CD4-positive, alpha-beta T cell treated with Interleukin-17A for 4 hours (primary cell): Measurements from ENCODE around the gene DGKK.

ENCODE experiments used
- DNase-seq: peaks from one replicate; pipeline ENCODE4 v3.0.0-alpha.2; 2020; ENCODE audit warnings: mixed read lengths

Gene DGKK, protein sequence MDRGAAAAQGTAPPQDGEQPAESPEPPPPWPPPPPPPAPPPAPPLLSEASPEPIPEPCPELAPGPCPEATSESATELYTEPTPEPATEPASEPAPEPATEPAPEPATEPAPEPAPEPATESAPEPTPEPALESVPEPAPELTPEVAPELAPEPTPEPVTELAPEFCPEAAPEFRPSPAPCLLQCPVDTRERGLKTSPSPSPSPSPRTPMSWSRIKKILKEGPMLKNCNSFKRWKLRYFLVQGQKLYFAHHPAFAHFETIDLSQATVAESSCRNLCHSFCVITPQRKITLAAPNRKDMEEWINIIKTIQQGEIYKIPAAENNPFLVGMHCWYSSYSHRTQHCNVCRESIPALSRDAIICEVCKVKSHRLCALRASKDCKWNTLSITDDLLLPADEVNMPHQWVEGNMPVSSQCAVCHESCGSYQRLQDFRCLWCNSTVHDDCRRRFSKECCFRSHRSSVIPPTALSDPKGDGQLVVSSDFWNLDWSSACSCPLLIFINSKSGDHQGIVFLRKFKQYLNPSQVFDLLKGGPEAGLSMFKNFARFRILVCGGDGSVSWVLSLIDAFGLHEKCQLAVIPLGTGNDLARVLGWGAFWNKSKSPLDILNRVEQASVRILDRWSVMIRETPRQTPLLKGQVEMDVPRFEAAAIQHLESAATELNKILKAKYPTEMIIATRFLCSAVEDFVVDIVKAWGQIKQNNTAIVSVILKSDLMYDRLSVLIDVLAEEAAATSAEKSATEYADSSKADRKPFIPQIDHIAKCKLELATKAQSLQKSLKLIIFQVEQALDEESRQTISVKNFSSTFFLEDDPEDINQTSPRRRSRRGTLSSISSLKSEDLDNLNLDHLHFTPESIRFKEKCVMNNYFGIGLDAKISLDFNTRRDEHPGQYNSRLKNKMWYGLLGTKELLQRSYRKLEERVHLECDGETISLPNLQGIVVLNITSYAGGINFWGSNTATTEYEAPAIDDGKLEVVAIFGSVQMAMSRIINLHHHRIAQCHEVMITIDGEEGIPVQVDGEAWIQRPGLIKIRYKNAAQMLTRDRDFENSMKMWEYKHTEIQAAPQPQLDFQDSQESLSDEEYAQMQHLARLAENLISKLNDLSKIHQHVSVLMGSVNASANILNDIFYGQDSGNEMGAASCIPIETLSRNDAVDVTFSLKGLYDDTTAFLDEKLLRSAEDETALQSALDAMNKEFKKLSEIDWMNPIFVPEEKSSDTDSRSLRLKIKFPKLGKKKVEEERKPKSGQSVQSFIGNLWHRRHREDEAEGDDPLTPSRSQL

GRCh38 chrX:50470103-50471031 is at the start of gene DGKK:
Gene DGKK (minus strand): TSS chrX:50470825. CDS start chrX:50470678, 147 bp downstream.
- no peak for DNase-seq

DNA sequence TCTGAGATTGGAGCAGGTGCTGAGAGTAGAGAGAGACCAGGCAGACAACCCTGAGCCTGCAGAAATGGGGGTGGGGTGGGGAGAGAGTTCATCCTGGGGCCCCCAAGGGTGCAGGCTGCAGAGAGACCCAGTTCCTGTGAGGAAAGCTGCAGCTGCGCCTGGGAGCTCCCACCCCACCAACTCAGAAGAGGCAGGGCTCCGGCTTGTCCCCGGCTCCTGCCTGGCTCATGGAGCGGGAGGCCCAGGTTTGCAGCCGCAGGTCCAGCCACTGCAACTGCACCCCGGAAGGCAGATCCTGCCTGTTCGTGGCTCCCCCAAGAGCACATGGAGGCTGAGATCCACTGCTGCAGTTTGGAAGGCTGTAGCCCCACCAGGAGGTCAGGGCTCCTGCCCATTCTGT is 44.2 kb upstream of the DGKK start:
- no peak for DNase-seq

GRCh38 chrX:50497114-50497513 is 26.5 kb upstream of the DGKK start:
- DNase-seq, result no peak

- no peak for DNase-seq
These were observed 25.0 kb upstream of the DGKK start for GRCh38 chrX:50495616-50496015.

DNA sequence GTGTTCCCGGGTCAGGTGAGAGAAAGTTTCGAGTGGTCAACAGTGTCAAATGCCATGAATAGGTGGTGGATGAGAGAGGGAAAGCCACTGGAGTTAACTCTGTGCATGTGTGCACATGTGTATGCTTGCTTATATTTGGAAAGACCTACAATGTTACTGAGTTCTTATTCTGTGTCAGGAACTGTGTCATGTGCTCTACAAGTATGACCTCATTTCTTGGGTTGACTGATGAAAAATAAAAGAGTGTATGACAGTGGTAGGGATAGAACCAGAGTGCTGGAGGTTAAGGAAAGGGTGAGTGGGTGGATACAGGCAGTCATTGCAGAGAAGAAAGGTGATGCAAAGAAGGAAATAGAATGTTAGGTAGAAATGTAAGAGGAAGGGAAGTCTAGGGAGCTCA is 22.1 kb upstream of the DGKK start:
- no peak for DNase-seq

GRCh38 chrX:50484662-50485061 is 14.0 kb upstream of the DGKK start:
- DNase-seq, result no peak

GRCh38 chrX:50483283-50483682 is 12.7 kb upstream of the DGKK start:
- no peak for DNase-seq

DNA sequence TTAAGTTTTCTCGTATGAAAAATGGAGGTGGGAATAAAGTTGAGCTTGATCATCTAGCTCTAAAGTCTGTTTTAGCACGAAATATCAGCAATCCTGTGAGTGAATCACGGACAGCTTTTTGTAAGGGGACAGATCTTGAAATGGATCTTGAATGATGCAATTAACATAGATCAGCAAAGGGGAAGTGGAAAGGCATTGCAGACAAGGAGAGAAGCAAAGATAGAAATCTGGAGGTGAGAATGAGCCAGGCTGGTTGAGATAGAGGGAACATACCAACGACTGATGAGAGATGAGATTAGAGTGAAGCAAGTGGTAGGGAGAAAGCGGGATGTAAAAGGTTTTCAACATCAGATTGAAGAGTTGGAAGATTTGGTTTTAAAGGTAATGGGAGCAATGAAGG is 4.6 kb upstream of the DGKK start:
- DNase-seq, result no peak

DNA sequence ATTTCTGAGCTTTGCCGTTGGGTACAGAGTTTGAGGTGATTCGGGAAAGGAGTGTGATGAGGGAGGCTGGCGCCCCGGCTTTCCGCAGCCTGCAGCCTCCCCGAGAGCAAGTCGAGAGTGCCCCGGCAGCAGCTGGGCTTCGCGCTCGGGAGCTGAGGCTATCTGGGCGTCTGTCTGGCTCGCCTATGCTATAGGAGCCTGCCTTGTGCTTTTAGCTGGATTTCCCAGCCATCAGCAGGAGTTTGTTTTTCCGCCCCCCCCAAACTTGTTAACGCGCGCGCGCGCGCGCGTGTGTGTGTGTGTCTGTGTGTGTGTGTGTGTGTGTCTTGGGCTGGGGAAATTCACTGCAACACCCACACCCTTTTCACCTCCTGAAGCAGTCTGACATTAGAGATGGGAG is 765 bp upstream of the DGKK start:
- DNase-seq, result no peak

DNA sequence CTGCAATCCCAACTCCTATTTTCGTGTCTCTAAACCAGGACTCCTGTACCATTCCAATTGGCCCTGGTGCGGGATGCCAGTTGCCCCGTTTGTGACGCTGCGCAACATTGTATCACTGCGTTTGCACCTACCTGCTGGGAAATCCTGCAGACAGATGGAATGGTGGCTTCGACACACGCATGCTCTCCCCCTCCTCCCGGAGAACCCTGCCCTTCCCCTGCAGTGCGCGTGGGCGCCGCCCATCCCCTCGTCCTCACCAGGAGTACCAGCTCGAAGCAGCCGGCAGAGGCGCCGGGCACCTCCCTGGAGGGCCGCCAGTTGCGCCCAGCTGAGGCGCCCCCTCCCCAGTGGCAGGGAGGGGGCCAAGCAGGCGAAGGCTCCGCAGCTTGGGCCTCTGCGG is 1.4 kb downstream of the DGKK start:
- no peak for DNase-seq

DNA sequence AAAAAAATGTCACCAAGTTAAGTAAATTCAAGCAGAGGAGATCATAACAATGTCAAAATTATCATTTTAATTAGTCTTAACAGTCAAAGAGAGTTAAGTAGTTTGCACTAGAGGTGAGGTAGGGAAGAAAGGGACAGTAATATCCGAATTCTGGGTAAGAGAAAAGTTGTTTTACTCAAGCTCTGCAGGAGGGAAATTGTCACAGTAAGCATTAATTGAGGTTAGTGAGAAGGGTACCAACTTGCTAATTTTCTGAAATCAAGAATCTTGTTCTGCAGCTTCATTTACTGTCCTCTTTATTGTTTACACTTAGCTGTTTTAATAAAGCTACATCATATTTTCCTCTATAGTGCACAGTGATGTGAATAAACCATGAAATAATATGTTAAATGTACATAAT is 11.0 kb downstream of the DGKK start:
- no peak for DNase-seq

DNA sequence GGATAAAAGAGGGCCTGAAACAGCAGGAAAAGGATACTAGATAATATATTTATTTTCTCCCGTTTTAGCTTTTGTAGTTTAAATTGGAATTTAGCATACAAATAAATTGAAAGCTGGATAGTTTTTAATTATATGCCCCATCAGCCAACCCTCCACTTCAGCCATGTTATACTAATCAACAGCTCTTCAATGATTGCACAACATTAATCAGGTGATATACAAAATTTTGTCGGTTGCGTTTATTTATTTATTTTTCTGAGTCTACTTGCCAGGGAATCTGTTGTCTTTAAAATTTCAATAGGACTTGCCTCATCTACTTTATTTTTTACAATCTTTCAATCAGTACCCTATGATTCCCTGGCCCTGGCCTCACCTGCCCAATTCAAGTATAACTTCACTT is 12.1 kb downstream of the DGKK start:
- no peak for DNase-seq

- DNase-seq, result no peak
These were observed 13.7 kb downstream of the DGKK start for GRCh38 chrX:50456712-50457484.

DNA sequence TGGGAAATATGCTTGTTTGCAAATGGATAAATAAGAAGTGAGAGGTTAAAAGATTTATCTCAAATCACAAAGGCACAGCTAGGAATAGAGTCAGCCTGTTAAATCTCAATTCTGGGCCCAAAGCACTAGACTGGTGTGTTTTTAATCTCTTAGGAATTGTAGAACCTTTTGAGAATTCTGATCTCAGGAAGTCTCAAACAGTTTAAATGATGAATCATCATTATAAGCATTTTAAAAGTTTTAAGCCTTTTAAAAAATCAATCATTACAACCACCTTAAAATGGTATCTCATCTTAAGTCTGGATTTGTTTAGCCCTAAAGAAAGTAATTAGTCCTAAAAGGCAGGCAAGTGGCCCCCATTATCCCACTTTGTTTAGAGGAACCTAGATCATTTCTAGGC is 17.8 kb downstream of the DGKK start:
- DNase-seq, result no peak

DNA sequence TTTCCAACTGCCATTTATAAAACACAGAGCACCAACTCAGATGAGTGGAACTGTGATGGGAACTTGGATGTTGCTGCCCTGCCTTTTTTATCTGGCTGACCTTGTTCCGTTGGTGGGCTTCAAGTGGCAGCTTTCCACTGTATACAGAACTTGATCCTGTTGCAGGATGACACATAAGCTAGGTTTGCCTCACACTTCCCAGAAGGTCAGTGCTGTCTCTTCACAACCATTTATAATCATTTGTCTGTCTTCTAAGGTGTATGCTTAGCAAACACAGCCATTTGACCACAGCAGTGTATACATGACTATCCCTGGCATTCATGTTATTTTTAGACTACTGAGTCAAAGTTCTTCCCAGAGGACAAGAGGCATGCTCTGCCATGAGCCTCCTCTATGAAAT is 20.3 kb downstream of the DGKK start:
- no peak for DNase-seq

DNA sequence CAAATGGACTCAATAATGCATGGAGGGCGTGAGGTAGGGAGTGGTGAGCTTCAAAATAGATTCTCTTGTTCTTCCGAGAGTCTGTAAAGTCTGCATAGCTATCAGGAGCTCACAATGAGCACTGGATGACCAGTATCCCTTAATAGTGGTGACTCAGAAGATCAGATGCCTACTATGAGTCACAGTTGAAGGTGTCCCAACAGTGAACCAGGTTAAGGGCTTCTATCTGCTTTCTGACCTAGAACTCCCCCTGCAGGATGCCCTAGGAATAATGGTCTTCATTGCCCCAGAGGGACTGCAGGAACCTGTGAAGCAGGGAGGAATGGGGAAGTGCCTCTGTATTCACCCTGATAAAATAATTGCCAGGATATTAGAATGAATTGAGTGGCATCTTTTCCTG is 22.1 kb downstream of the DGKK start:
- no peak for DNase-seq

GRCh38 chrX:50447535-50447934 is 23.1 kb downstream of the DGKK start:
- no peak for DNase-seq

- no peak for DNase-seq
These were observed 28.1 kb downstream of the DGKK start for GRCh38 chrX:50442426-50443116.

DNA sequence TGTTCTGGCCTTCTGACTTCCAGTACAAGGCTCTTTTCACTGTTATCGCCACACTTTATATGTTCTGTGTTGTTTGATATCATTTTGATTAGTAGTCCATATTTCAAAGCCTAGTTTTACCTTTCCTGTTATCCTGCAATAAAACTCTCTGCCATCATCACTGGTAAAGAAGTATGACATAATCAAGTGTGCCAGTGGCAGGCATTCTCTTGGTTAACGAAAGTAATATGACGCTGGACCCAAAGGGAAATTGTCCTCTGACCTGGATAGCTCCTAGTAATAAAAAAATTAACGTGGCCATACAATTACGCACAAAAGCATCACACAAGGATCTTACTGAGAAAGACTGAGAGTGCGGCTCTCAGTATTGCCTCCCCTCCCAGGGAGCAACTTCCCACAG is 33.8 kb downstream of the DGKK start:
- DNase-seq, result no peak

GRCh38 chrX:50432829-50433289 is 37.8 kb downstream of the DGKK start:
- DNase-seq, result no peak

GRCh38 chrX:50431623-50432022 is 39.0 kb downstream of the DGKK start:
- DNase-seq, result no peak
